Left ventricle myocardium superior (tissue), 1 donor: Measurements from ENCODE around the gene BCO1. TPM values are rescaled to one million over a fixed set of nuclear protein-coding genes. Genes with fewer than 3 reads are reported as not detected.

Source experiments
- ATAC-seq: fragments of 200-7000 bp; cut with Tn5 transposase; one replicate; pipeline ENCODE4 v1.9.1; 2020; ENCODE audit warnings: mild to moderate bottlenecking, moderate library complexity
- DNase-seq: peaks from one replicate; pipeline ENCODE4 v3.0.0-alpha.2; 2020
- intact Hi-C: fragments of 100-400 bp; cut with micrococcal nuclease; formaldehyde crosslinking; loops from one replicate; pipeline ENCODE4 v1.11.0; 2022
- total RNA-seq: library from RNA; stranded (reverse); fragmentation: NEBNext Ultra II Directional; extraction: Animal tissue kit (Norgen Biotek cat#: 25700); gene quantifications from one replicate; pipeline ENCODE4 v1.2.1, GENCODE V29; 2021
- donor health status: DM: no; HTN: yes; CAD: no; lungs with severe emphysema.

The BCO1 gene
- total RNA-seq, 1 donor from 2014 or later, result not detected

- ATAC-seq (peak; percentile 98), DNase-seq (peak; percentile 90)
- intact Hi-C loops, result no loop called here
These were observed 27.4 kb downstream of the BCO1 start for GRCh38 chr16:81265658-81266451.

DNA sequence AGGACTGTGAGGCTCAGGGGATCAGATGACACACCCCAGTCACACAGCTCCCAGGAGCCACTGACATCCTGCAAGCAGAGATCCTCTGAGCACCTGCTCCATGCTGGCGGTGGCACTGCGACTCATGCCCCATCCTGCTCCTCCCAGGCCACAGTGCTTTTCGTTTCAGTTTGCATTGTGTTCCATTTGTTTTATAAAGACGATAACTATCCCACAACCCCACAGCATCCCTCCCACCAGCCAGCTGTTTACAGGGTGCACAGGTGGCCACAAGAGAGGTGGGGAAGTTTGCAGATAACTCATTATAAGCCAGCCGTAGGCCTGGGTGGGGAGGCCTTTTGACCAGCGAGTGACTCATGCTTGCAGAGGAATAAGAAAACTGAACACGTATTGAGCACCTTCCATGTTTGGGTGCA lies 28.2 kb downstream of the BCO1 start:
- ATAC-seq (no peak), DNase-seq (no peak)
- intact Hi-C loops, result no loop called here

DNA sequence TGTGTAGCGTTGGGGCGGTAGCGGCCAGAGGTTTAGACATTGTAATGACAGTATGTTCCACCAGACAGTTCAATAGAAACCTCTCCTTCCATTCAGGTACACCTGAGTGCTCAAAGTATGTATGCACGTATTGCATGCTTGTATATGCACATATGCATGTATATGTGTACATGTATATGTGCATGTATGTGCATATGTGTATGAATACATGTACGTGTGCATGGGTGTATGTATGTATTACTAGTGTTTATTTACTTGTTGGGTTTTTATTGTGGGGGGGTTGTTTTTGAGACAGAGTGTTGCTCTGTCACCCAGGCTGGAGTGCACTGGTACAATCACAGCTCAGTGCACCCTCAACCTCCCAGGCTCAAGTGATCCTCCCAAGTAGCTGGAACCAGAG lies 30.0 kb downstream of the BCO1 start:
- no peak for ATAC-seq
- intact Hi-C loops, result no loop called here

DNA sequence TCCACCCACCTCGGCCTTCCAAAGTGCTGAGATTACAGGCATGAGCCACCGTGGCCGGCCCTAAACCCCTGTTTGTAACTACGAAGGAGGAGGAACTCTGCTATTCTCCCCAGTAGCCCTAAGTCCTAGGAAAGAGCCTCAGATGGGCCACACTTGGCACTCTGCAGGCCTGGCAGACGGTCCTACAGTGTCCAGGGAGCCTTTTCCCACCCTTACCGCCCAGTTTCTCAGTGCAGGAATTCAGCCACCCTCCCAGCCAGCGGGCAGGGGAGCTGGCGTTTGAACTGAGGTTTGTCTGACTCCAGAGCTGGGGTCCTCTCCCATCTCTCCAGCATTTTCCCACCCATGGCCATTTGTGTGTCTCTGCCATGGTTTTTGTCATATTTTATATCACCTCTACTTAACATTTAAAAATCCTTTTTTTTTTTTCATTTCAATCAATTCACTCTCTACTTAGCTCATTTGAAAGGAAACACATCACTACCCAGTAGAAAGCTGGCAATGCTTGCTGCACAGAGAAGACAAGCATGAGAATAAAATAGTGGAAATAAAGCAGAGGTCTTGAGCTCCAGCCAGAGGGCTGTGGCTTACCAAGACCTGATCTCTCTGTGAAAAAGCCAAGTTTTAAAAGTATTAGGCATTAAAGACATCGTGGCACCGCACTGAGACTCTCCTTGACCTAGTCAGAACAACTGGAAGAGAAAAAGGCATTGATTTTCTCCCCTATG lies 34.9 kb downstream of the BCO1 start:
- DNase-seq (no peak), ATAC-seq (no peak)
- intact Hi-C loops, result no loop called here

More for the DNA sequence above, 30.0 kb downstream of the BCO1 start:
- DNase-seq, result no peak

DNA sequence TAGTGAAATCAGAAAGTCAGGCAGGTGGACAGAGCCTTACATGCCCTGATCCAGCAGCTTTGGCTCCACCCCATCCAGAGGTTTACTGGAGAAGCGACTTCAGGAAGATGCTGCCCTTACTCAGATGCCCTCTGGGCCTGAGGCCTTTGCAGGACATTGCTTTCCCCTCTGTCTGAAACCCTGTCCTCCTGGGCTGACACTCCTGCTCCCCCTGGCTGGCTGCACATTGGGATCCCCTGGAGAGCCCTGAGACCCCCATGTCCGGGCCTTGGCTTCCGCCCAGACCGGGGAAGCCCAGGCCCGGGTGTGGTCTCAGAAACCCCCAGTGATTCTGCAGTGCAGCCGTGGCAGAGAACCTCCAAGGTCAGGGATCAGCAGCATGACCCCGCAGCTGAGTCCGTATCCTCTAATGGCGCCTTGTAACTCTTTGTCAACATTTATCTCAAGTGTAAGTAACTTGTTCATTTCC lies 36.6 kb downstream of the BCO1 start:
- intact Hi-C loops, result no loop called here
- ATAC-seq (no peak), DNase-seq (no peak)

GRCh38 chr16:81275795-81276194 lies 37.3 kb downstream of the BCO1 start:
- no peak for ATAC-seq
- DNase-seq, result no peak
- intact Hi-C loops, result no loop called here

DNA sequence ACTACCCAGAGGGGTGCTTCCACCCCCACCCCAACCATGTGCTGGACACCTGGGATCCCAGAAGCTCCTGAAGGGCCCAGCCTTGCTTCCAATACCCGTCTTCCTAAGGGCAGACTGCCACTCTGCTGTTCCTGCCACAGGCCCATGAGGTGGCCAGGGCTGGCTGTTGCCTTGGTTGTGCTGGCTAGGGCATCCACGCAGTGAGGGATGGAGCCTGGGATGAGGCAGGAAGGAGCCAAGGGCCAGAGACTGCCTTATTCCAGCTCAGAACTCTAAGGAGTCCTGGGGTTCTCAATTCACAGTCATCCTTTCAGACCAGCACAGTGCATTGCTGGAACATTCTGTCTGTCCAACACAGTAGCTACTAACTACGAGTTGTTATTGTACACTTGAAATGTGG lies 37.8 kb downstream of the BCO1 start:
- DNase-seq (no peak), ATAC-seq (no peak)
- intact Hi-C loops, result no loop called here

GRCh38 chr16:81277541-81278080 lies 39.1 kb downstream of the BCO1 start:
- no peak for ATAC-seq
- intact Hi-C loops, result no loop called here

DNA sequence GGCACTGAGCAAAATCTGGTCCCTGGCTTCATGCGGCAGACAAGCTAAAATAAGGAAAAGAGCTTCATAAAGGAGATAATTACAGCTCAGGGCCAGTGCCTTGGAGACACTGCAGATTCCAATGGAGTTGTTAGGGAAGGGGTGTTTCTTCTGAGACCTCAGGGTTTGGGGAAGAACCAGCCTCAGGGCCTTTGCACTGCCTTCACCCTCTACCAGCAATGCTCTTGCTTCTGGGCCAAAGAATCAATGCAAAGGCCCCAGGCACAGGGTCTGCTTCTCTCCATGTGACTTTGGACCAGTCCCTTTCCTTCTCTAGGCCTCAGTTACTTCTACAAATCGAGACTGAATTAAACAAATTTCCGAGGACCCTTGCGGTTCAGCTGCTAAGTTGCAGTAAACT lies 40.0 kb downstream of the BCO1 start:
- intact Hi-C loops, result no loop called here
- DNase-seq (no peak), ATAC-seq (no peak)

More at GRCh38 chr16:81277541-81278080, 39.1 kb downstream of the BCO1 start:
- DNase-seq, result no peak

DNA sequence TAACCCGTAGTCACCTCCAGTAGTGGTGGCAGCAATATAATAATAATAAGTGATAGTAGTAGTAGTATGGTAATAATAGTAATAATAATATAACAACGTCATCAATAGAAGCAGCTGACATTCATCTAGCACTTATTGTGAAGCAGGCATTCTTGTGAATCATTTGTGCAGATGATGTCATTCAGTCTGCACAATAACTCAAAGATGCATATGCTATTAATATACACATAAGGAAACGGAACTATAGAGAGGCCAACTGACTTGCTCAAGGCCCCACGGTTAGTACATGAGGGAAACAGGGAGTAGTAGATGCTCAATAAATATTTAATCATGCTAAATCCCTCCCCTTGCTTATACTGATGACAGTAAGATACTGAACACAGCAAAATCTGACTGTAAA lies 40.9 kb downstream of the BCO1 start:
- intact Hi-C loops, result no loop called here
- DNase-seq (no peak), ATAC-seq (no peak)

DNA sequence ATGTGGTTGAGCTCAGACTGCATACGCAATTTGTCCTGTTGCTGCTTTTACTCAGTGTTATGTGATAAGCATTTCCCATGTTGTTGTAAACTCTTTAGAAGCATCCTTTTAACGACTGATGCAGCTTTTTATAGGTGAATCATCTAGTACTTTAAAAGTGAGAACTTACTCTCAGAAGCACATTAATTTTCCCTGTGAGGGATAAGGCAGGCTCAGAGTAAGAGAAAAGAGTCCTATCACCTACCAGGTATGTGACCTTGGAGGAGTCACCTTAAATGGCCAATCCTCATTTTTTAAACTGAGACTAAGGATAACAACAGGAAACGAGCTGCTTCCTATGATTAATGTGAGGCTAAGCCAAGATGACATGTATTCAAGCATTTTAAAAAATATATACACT lies 41.9 kb downstream of the BCO1 start:
- intact Hi-C loops, result no loop called here
- ATAC-seq (no peak), DNase-seq (no peak)

DNA sequence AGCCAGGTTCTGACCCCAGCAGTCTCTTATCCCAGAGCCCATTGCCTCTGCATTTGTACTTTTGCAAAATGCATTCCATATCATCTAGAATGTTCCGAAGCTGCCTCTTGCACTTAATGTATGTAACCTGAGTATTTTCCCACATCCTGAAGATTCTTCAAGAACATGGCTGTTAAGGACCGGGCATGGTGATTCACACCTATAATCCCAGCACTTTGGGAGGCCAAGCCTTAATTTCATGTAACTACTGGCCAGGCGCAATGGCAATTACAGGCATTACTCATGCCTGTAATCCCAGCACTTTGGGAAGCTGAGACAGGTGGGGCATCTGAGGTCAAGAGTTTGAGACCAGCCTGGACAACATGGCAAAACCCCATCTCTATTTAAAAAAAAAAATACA lies 44.6 kb downstream of the BCO1 start:
- ATAC-seq, result no peak
- no peak for DNase-seq
- intact Hi-C loops, result no loop called here

DNA sequence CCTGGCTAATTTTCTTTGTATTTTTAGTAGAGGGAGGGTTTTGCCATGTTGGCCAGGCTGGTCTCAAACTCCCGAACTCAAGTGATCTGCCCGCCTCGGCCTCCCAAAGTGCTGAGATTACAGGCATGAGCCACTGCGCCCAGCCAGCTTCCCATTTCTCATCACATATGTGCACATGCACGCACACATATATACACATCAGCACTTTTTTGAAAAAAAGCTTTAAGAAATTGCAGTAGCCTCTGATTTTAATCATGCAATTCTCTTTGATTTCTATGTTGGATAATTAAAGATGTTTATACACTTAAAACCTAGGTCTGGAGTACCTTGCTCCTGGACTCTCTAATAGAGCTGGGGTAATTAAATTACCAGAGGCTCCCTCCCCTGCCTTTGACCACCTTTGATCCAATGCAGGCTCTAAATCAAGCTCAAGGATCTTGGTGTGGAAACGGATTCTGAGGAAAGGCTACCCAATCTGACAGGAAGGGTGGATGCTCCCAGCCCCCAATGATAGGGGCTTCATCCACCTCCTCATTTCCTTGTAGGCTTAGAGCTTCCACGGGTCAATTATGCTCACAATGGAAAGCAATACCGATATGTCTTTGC lies 46.6 kb downstream of the BCO1 start:
- no peak for DNase-seq
- intact Hi-C loops, result no loop called here
- ATAC-seq, result no peak

DNA sequence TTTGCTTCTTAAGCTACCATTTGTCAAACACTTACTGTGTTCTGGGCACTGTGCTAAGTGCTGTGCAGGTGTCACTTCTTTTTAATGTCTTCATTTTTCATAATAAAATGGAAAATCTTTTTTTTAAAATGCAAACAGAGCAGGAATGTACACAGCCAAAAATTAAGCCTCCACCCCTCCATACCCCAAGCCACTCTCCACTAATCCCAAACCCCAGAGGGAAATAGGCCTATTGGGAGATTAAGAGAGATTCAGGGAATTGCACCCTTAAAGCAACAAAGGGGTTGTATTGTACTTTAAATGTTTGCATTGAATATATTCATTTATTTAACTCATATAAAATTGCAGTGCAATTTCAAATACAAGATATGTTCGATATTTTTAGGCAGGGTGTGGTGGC lies 47.7 kb downstream of the BCO1 start:
- DNase-seq, result no peak
- no peak for ATAC-seq
- intact Hi-C loops, result no loop called here

DNA sequence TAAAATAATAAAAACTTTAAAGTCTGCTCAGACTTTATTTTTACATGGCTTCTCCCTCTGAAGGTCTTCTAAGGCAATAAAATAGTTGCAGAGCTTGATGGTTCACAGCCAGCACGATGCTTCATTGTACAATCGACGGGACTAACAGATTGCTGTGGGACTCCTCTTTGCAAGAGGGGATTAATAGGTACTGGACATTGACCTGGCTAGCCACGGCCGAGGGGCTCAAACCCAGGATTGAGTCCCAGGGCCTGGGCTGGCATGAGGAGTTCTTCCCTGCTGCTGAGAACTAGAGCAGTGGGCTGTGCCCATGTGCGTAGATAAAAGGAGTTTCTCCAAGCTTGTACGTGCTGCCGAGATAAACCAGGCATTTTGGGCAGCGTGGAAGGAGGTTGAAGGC lies 52.6 kb downstream of the BCO1 start:
- ATAC-seq (no peak), DNase-seq (no peak)
- intact Hi-C loops, result no loop called here

DNA sequence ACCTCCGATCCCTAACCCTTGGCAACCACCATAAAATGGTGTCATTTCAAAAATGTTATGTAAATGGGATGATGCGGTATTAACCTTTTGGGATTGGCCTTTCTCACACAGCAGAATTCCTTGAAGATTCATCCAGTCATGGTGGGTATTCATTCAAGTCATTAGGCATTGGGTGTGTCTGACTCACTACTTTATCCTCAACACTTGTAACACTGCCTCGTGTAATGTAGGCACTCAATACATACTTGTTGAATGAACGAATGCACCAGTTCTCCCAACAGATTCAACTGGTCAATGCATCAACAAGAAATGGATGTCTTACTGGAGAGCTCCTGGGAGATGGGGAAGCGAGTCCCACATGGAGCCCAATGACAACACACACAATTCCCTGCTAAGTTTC lies 54.4 kb downstream of the BCO1 start:
- DNase-seq, result no peak
- no peak for ATAC-seq
- intact Hi-C loops, result no loop called here

GRCh38 chr16:81293909-81294802 lies 55.7 kb downstream of the BCO1 start:
- no peak for ATAC-seq

DNA sequence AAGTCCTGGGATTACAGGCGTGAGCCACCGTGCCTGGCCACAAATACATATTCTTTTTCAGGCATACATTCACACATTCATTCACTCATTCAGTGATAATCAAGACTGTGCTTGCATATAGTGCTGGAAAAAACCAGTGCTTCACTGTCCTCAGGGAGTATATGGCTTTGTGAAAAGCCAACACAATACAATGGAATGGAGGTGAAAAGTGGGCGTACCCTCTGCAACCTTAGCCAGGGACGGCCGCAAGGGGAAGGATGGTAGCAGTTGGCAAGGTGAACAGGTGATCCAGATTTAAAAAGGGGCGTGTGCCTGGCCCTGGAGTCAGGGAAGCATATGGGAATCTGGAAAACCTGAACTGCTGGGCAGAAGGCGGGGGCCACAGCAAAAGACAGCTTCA lies 58.1 kb downstream of the BCO1 start:
- DNase-seq (no peak), ATAC-seq (no peak)
- intact Hi-C loops, result no loop called here

More at GRCh38 chr16:81293909-81294802, 55.7 kb downstream of the BCO1 start:
- intact Hi-C loops, result no loop called here
- DNase-seq, result no peak

- DNase-seq (no peak), ATAC-seq (no peak)
- intact Hi-C loops, result no loop called here
These were observed 69.3 kb downstream of the BCO1 start for GRCh38 chr16:81307770-81308169.
